GM13977 (cell line): ENCODE results near the gene NHERF1.

Experiments
- DNase-seq: peaks from one replicate; pipeline ENCODE4 v3.0.0; 2012; ENCODE audit warnings: low spot score
- CTCF ChIP-seq: IDR thresholded peaks from 2 replicates; pipeline ENCODE4 v1.5.1; 2012; ENCODE audit warnings: mild to moderate bottlenecking, control low read depth; ENCODE audit not compliant: insufficient read depth; ENCODE audit errors: extremely low read depth, missing control alignments
- in situ Hi-C: fragments of 300-500 bp; cut with MboI; formaldehyde crosslinking; loops from one replicate; pipeline ENCODE4 v1.12.0; 2022; ENCODE audit warnings: low sequenced_read_pairs, low pct_unique_long_range_greater_than_20kb, mixed read lengths, inconsistent platforms; ENCODE audit not compliant: unreplicated experiment

Gene NHERF1

DNA sequence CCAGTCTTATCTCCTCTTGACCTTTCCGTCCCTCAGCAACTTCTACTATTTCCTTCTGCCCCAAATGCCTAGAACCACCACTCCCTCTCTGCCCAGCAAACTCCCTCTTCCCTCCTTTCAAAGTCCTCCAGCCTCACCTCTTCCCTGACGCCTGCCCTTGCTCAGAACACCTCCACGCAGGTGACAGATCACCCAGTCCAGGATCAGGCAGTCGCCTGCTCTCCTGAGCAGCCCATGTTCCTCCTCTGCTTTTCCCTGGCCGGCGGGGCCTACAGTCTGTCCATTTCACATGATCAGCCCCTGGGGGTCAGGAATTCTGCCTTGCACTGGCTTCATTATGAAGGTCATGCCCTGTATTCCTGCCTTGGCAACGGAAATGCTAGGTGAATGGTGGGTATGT is 36.1 kb upstream of the NHERF1 start:
- DNase-seq = no peak
- in situ Hi-C loops = no loop called here
- no peak for TF ChIP-seq CTCF

DNA sequence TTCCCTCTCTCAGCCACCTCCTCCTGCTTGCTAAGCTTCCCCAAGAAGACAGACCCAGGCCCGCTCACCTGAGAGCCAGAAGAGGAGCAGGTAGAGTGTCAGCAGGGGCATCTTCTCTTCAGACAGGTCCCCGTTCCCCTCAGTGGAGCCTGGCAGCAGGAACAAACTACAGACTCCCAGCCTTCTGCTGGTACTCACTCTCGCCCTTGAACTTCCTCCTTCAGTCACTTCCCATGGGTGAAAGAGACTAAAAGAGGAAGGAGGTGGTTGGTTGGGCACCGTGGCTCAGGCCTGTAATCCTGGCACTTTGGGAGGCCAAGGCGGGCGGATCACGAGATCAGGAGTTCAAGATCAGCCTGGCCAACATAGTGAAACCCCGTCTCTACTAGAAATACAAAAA is 35.7 kb upstream of the NHERF1 start, which contains the start of gene CD300LF:
TSS of gene CD300LF (minus strand) at position 168 of the 400 bp plus-strand sequence. CDS start at position 111, 57 bp downstream.
- TF ChIP-seq CTCF = no peak
- no peak for DNase-seq
- in situ Hi-C loops = no loop called here

DNA sequence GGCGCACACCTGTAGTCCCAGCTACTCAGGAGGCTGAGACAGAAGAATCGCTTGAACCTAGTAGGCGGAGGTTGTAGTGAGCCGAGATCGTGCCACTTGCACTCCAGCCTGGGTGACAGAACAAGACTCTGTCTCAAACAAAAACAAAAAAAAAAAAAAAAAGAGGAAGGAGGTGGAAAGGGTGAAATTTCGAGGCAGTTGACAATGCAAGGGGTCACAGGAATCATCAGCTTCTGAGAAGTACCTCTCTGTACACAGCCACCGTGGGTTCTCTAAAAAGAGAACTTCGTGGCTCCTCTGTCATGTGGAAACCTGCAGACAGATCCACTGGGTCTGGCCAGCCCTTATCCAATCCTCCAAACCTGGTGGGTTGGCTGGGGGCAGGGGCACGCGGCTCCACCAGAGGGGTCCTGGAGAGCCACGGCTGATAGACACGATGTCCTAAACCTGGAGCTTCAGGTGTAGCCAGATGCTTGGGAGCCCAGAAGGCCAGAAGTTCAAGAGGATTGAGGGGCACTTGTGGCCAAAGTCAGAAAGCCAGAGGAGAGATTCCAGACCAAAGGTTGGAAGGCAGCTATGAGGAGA is 35.2 kb upstream of the NHERF1 start:
- in situ Hi-C loops = no loop called here
- DNase-seq = no peak
- TF ChIP-seq CTCF = no peak

DNA sequence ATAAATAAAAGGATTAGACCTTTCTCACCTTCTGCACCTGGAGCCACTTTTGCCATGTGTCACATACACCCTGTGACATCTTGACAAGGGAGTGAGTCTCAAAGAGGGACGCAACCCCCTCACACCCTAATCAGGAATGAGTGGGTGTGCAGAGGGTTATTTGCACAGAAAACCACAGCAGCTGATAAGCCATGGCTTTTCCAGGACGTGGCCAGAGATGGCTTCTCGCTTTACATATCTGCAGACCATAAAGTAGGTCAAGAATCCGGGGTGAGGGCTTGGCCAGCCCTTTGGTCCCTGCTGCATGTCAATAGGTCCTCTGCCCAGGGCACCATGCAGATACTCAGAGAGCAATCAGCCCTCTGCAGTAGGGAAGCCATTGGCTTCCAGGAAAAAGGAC is 33.3 kb upstream of the NHERF1 start:
- DNase-seq = no peak
- in situ Hi-C loops = no loop called here
- TF ChIP-seq CTCF = no peak

- in situ Hi-C loops = no loop called here
- no peak for DNase-seq
- TF ChIP-seq CTCF = no peak
These were observed 27.9 kb upstream of the NHERF1 start for GRCh38 chr17:74720506-74720905.

DNA sequence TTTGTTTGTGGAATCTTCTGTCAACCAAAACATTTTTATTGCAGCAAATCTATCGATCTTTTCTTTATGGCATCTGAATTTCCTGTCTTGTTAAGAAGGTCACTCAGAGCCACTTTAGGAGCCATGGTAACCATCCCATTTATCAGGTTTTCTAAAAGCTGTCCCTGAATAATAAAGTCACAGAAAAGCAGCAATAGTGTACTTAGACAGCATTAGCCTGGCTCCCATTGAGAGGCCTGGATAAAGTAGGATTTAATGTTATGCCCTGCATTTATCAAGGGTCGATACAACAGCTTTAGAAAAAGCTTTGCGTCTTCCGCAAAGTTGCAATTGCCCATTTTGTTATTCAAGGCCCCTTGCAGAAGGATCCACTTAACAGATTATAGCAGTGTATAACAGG is 25.6 kb upstream of the NHERF1 start:
- no peak for TF ChIP-seq CTCF
- no peak for DNase-seq
- in situ Hi-C loops = no loop called here
